ENCODE data around the gene ELK4.

ELK4 gene

DNA sequence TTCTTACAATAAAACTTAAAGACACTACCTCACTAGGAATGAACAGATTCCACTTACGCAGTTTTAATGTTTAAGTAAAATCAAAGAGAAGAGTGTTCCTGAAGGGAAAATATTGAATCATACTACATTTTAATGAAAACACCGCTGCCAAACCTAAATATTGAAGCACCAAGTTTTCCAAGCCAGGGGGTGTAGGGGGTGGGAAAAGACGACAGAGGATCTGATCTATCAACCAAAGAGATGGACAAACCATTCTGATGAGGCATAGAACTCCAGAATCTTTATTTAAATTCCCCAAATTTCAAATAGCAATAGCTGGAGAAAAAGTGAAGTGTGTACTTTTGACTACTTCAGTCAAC is 1.2 kb downstream of the ELK4 start:
- no peak overlapping the region for H3K18ac ChIP-seq (ENCODE audit: low read length)
- H3K36me3 ChIP-seq (ENCODE audit: control insufficient read depth, insufficient read depth, low read length) = no peaks in the 10 kb centered on the region
- no peaks in the 10 kb centered on the region for H3K4me1 ChIP-seq (ENCODE audit: control insufficient read depth, low read depth, low read length)
- H4K8ac ChIP-seq (ENCODE audit: low read depth, low read length) = no peak overlapping the region
- no peak overlapping the region for H2BK120ac ChIP-seq (ENCODE audit: low read depth, low read length)
- peak overlapping the region; percentile 100 for H3K27ac ChIP-seq (ENCODE audit: low read depth, low read length)
- no peaks in the 10 kb centered on the region for H3K27me3 ChIP-seq (ENCODE audit: insufficient read depth, low read length, poor library complexity)
- no peak overlapping the region for H2AK5ac ChIP-seq (ENCODE audit: low read length)
- H3K23ac ChIP-seq (ENCODE audit: low read length) = no peak overlapping the region
- H4K5ac ChIP-seq (ENCODE audit: low read length) = no peak overlapping the region
- H3K4ac ChIP-seq (ENCODE audit: low read depth, low read length) = no peak overlapping the region
- WGBS (ENCODE audit: extremely low coverage, insufficient coverage, low lambda C conversion rate) = no CpG with 5 or more reads among the region's 3 CpGs
- peak overlapping the region; percentile 81 for H3K4me2 ChIP-seq (ENCODE audit: low read length)
- peak overlapping the region; percentile 88 for H3K9ac ChIP-seq (ENCODE audit: low read length)
- peak overlapping the region; percentile 93 for H3K56ac ChIP-seq (ENCODE audit: low read length)
- no peak overlapping the region for H2BK15ac ChIP-seq (replicated peaks; ENCODE audit: low read depth)
- peaks cover 4% of the 10 kb centered on the region for H3K79me1 ChIP-seq (ENCODE audit: low read length)
- DNase-seq = no peak
- H3K4me3 ChIP-seq (ENCODE audit: low read length) = peak overlapping the region; percentile 89
- no peak overlapping the region for H2BK5ac ChIP-seq (ENCODE audit: low read length)
- peaks cover 37% of the 10 kb centered on the region for H3K79me2 ChIP-seq (ENCODE audit: control insufficient read depth, insufficient read depth, low read length)

DNA sequence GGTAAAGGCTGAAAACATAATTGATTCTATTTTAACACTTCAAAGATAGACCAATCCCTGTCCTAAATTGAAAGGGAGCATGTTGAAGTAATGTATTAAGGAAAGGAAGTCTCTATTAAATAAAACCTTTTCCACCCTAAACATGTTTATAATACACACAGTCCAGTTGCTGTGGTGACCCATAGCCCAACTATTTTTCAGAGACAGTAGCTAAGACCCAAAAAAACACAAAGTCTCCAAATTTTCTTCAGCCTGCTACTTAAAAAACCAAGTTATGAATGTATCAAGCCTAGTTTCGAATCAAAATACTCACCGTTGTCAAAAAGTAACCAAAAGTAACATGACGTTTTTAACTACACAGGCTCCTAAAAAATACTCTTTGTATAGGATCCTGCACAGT is 1.6 kb downstream of the ELK4 start:
- peaks cover 4% of the 10 kb centered on the region for H3K79me1 ChIP-seq (ENCODE audit: low read length)
- no peak overlapping the region for H3K23ac ChIP-seq (ENCODE audit: low read length)
- no peak overlapping the region for H3K4ac ChIP-seq (ENCODE audit: low read depth, low read length)
- no peak overlapping the region for H4K5ac ChIP-seq (ENCODE audit: low read length)
- H2AK5ac ChIP-seq (ENCODE audit: low read length) = no peak overlapping the region
- H3K56ac ChIP-seq (ENCODE audit: low read length) = peak overlapping the region; percentile 75
- DNase-seq = no peak
- no peaks in the 10 kb centered on the region for H3K27me3 ChIP-seq (ENCODE audit: insufficient read depth, low read length, poor library complexity)
- peak overlapping the region; percentile 88 for H3K9ac ChIP-seq (ENCODE audit: low read length)
- H3K4me1 ChIP-seq (ENCODE audit: control insufficient read depth, low read depth, low read length) = no peaks in the 10 kb centered on the region
- WGBS (ENCODE audit: extremely low coverage, insufficient coverage, low lambda C conversion rate) = no CpG with 5 or more reads among the region's 3 CpGs
- no peak overlapping the region for H2BK15ac ChIP-seq (replicated peaks; ENCODE audit: low read depth)
- H3K18ac ChIP-seq (ENCODE audit: low read length) = no peak overlapping the region
- H3K36me3 ChIP-seq (ENCODE audit: control insufficient read depth, insufficient read depth, low read length) = no peaks in the 10 kb centered on the region
- no peak overlapping the region for H4K8ac ChIP-seq (ENCODE audit: low read depth, low read length)
- H3K4me2 ChIP-seq (ENCODE audit: low read length) = peak overlapping the region; percentile 8
- H3K79me2 ChIP-seq (ENCODE audit: control insufficient read depth, insufficient read depth, low read length) = peaks cover 40% of the 10 kb centered on the region
- H3K27ac ChIP-seq (ENCODE audit: low read depth, low read length) = no peak overlapping the region
- no peak overlapping the region for H2BK5ac ChIP-seq (ENCODE audit: low read length)
- no peak overlapping the region for H2BK120ac ChIP-seq (ENCODE audit: low read depth, low read length)
- H3K4me3 ChIP-seq (ENCODE audit: low read length) = no peak overlapping the region

DNA sequence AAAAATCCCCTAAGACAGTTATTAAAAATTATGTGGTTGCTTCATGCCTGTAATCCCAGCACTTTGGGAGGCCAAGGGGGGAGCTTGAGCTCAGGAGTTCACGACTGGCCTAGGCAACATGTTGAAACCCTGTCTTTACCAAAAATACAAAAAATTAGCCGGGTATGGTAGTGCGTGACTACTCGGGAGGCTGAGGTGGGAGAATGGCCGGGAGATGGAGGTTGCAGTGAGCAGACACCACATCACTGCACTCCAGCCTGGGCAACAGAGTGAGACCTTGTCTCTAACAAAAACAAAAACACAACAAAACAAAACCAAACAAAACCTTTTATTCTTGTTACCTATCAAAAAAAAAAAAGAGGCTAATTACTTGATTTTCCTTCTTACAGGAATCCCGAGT is 2.1 kb downstream of the ELK4 start:
- no peak overlapping the region for H3K23ac ChIP-seq (ENCODE audit: low read length)
- WGBS (ENCODE audit: extremely low coverage, insufficient coverage, low lambda C conversion rate) = no CpG with 5 or more reads among the region's 6 CpGs
- H3K36me3 ChIP-seq (ENCODE audit: control insufficient read depth, insufficient read depth, low read length) = no peaks in the 10 kb centered on the region
- no peak overlapping the region for H3K4ac ChIP-seq (ENCODE audit: low read depth, low read length)
- H3K9ac ChIP-seq (ENCODE audit: low read length) = no peak overlapping the region
- no peak overlapping the region for H2BK120ac ChIP-seq (ENCODE audit: low read depth, low read length)
- no peak overlapping the region for H4K8ac ChIP-seq (ENCODE audit: low read depth, low read length)
- H3K4me2 ChIP-seq (ENCODE audit: low read length) = no peak overlapping the region
- no peaks in the 10 kb centered on the region for H3K4me1 ChIP-seq (ENCODE audit: control insufficient read depth, low read depth, low read length)
- peaks cover 4% of the 10 kb centered on the region for H3K79me1 ChIP-seq (ENCODE audit: low read length)
- H2BK5ac ChIP-seq (ENCODE audit: low read length) = no peak overlapping the region
- H3K56ac ChIP-seq (ENCODE audit: low read length) = peak overlapping the region; percentile 65
- H2AK5ac ChIP-seq (ENCODE audit: low read length) = no peak overlapping the region
- H3K27me3 ChIP-seq (ENCODE audit: insufficient read depth, low read length, poor library complexity) = no peaks in the 10 kb centered on the region
- H3K18ac ChIP-seq (ENCODE audit: low read length) = no peak overlapping the region
- H4K5ac ChIP-seq (ENCODE audit: low read length) = no peak overlapping the region
- peaks cover 41% of the 10 kb centered on the region for H3K79me2 ChIP-seq (ENCODE audit: control insufficient read depth, insufficient read depth, low read length)
- no peak overlapping the region for H3K27ac ChIP-seq (ENCODE audit: low read depth, low read length)
- no peak for DNase-seq
- no peak overlapping the region for H3K4me3 ChIP-seq (ENCODE audit: low read length)
- H2BK15ac ChIP-seq (replicated peaks; ENCODE audit: low read depth) = no peak overlapping the region

DNA sequence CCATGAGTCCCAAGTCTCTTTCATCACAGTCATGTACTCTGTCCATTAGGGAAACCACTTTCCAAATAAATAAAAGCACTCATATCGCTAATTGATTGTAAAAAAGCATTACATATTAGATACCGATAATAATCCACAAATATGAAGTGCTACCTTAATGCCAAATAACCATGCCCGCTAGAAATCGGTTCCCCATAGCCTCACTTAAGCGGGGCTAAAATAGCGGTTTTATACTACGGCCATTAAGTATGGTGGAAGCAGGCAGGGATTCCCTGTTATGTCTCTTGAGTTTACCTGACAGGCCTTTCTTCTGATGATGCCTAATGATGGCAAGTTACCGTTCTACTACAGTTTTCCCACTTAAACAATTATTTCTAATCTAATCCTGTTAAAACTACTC is 3.9 kb downstream of the ELK4 start:
- no peak overlapping the region for H2AK5ac ChIP-seq (ENCODE audit: low read length)
- H3K4me2 ChIP-seq (ENCODE audit: low read length) = no peak overlapping the region
- H3K9ac ChIP-seq (ENCODE audit: low read length) = no peak overlapping the region
- H3K56ac ChIP-seq (ENCODE audit: low read length) = no peak overlapping the region
- peaks cover 6% of the 10 kb centered on the region for H3K79me1 ChIP-seq (ENCODE audit: low read length)
- H4K5ac ChIP-seq (ENCODE audit: low read length) = no peak overlapping the region
- no peaks in the 10 kb centered on the region for H3K27me3 ChIP-seq (ENCODE audit: insufficient read depth, low read length, poor library complexity)
- WGBS (ENCODE audit: extremely low coverage, insufficient coverage, low lambda C conversion rate) = no CpG with 5 or more reads among the region's 8 CpGs
- H2BK120ac ChIP-seq (ENCODE audit: low read depth, low read length) = no peak overlapping the region
- no peak overlapping the region for H3K23ac ChIP-seq (ENCODE audit: low read length)
- H3K4me3 ChIP-seq (ENCODE audit: low read length) = no peak overlapping the region
- peaks cover 49% of the 10 kb centered on the region for H3K79me2 ChIP-seq (ENCODE audit: control insufficient read depth, insufficient read depth, low read length)
- no peak overlapping the region for H3K18ac ChIP-seq (ENCODE audit: low read length)
- no peaks in the 10 kb centered on the region for H3K4me1 ChIP-seq (ENCODE audit: control insufficient read depth, low read depth, low read length)
- H4K8ac ChIP-seq (ENCODE audit: low read depth, low read length) = no peak overlapping the region
- H2BK5ac ChIP-seq (ENCODE audit: low read length) = no peak overlapping the region
- DNase-seq = no peak
- H3K27ac ChIP-seq (ENCODE audit: low read depth, low read length) = no peak overlapping the region
- no peaks in the 10 kb centered on the region for H3K36me3 ChIP-seq (ENCODE audit: control insufficient read depth, insufficient read depth, low read length)
- no peak overlapping the region for H3K4ac ChIP-seq (ENCODE audit: low read depth, low read length)
- H2BK15ac ChIP-seq (replicated peaks; ENCODE audit: low read depth) = no peak overlapping the region

DNA sequence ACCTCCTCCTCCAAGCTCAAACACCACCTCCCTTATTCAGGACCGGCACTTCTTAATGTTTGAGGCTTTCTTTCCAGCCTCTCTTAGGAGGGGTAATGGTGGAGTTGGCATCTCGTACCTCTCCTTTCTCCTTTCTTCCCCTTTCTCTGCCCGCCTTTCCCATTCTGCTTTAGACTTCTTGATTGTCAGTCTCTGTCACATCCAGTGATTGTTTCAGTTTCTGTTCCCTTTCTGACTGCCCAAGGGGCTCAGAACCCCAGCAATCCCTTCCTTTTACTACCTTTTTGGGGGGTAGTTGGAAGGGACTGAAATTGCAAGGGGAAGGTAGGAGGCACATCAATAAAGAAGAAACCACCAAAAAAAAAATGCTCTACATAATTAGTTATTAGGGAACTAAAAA is 5.6 kb downstream of the ELK4 start:
- Histone ChIP-seq H3K27ac (ENCODE audit: low read depth, low read length) (no peak overlapping the region), H3K4me1 (ENCODE audit: control insufficient read depth, low read depth, low read length) (no peaks in the 10 kb centered on the region), H3K27me3 (ENCODE audit: insufficient read depth, low read length, poor library complexity) (no peaks in the 10 kb centered on the region), H3K79me1 (ENCODE audit: low read length) (peaks cover 6% of the 10 kb centered on the region), H3K4me3 (ENCODE audit: low read length) (no peak overlapping the region), H3K36me3 (ENCODE audit: control insufficient read depth, insufficient read depth, low read length) (no peaks in the 10 kb centered on the region), H3K4ac (ENCODE audit: low read depth, low read length) (no peak overlapping the region), H3K23ac (ENCODE audit: low read length) (no peak overlapping the region), H2BK120ac (ENCODE audit: low read depth, low read length) (no peak overlapping the region), H2AK5ac (ENCODE audit: low read length) (no peak overlapping the region), H3K9ac (ENCODE audit: low read length) (no peak overlapping the region), H2BK15ac (replicated peaks; ENCODE audit: low read depth) (no peak overlapping the region), H2BK5ac (ENCODE audit: low read length) (no peak overlapping the region), H3K79me2 (ENCODE audit: control insufficient read depth, insufficient read depth, low read length) (peaks cover 49% of the 10 kb centered on the region), H3K4me2 (ENCODE audit: low read length) (no peak overlapping the region), H4K5ac (ENCODE audit: low read length) (no peak overlapping the region), H3K18ac (ENCODE audit: low read length) (no peak overlapping the region), H4K8ac (ENCODE audit: low read depth, low read length) (no peak overlapping the region), H3K56ac (ENCODE audit: low read length) (no peak overlapping the region)
- no peak for DNase-seq
- WGBS (ENCODE audit: extremely low coverage, insufficient coverage, low lambda C conversion rate) = no CpG with 5 or more reads among the region's 3 CpGs

DNA sequence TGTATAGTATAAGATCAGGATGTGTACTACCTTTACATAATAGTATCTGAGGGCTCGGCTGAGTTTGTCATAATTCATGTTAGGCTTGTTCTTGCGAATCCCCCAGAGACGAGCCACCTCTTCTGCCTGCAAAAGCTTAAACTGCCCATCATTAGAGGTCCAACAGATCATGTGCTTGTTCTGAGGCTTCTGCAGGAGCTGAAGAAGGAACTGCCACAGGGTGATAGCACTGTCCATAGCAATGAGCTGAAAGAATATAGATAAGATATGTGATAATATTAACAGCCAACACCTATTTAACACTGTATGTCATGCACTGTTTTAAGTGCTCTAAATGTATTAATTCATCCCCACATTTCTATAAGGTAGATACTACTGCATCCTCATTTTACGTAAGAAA is 8.2 kb downstream of the ELK4 start:
- Histone ChIP-seq H3K4me1 (ENCODE audit: control insufficient read depth, low read depth, low read length) (no peaks in the 10 kb centered on the region), H3K18ac (ENCODE audit: low read length) (no peak overlapping the region), H3K4ac (ENCODE audit: low read depth, low read length) (no peak overlapping the region), H3K36me3 (ENCODE audit: control insufficient read depth, insufficient read depth, low read length) (peaks cover 5% of the 10 kb centered on the region), H3K9ac (ENCODE audit: low read length) (no peak overlapping the region), H3K79me1 (ENCODE audit: low read length) (peaks cover 6% of the 10 kb centered on the region), H3K79me2 (ENCODE audit: control insufficient read depth, insufficient read depth, low read length) (peaks cover 32% of the 10 kb centered on the region), H3K27me3 (ENCODE audit: insufficient read depth, low read length, poor library complexity) (no peaks in the 10 kb centered on the region), H3K56ac (ENCODE audit: low read length) (no peak overlapping the region), H2AK5ac (ENCODE audit: low read length) (no peak overlapping the region), H4K8ac (ENCODE audit: low read depth, low read length) (no peak overlapping the region), H3K4me2 (ENCODE audit: low read length) (no peak overlapping the region), H2BK15ac (replicated peaks; ENCODE audit: low read depth) (no peak overlapping the region), H3K23ac (ENCODE audit: low read length) (no peak overlapping the region), H3K4me3 (ENCODE audit: low read length) (no peak overlapping the region), H3K27ac (ENCODE audit: low read depth, low read length) (no peak overlapping the region), H2BK120ac (ENCODE audit: low read depth, low read length) (no peak overlapping the region), H4K5ac (ENCODE audit: low read length) (no peak overlapping the region), H2BK5ac (ENCODE audit: low read length) (no peak overlapping the region)
- WGBS (ENCODE audit: extremely low coverage, insufficient coverage, low lambda C conversion rate) = no CpG with 5 or more reads among the region's 4 CpGs
- DNase-seq = no peak
